HG02571 (cell line): Measurements from ENCODE around the gene ADGRG2.

Experiments
- ATAC-seq: cut with Tn5 transposase; IDR thresholded peaks from one replicate; pipeline ENCODE4 v1.9.1; 2021; ENCODE audit warnings: mild to moderate bottlenecking, moderate library complexity; ENCODE audit not compliant: unreplicated experiment

ADGRG2 gene, protein sequence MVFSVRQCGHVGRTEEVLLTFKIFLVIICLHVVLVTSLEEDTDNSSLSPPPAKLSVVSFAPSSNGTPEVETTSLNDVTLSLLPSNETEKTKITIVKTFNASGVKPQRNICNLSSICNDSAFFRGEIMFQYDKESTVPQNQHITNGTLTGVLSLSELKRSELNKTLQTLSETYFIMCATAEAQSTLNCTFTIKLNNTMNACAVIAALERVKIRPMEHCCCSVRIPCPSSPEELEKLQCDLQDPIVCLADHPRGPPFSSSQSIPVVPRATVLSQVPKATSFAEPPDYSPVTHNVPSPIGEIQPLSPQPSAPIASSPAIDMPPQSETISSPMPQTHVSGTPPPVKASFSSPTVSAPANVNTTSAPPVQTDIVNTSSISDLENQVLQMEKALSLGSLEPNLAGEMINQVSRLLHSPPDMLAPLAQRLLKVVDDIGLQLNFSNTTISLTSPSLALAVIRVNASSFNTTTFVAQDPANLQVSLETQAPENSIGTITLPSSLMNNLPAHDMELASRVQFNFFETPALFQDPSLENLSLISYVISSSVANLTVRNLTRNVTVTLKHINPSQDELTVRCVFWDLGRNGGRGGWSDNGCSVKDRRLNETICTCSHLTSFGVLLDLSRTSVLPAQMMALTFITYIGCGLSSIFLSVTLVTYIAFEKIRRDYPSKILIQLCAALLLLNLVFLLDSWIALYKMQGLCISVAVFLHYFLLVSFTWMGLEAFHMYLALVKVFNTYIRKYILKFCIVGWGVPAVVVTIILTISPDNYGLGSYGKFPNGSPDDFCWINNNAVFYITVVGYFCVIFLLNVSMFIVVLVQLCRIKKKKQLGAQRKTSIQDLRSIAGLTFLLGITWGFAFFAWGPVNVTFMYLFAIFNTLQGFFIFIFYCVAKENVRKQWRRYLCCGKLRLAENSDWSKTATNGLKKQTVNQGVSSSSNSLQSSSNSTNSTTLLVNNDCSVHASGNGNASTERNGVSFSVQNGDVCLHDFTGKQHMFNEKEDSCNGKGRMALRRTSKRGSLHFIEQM

DNA sequence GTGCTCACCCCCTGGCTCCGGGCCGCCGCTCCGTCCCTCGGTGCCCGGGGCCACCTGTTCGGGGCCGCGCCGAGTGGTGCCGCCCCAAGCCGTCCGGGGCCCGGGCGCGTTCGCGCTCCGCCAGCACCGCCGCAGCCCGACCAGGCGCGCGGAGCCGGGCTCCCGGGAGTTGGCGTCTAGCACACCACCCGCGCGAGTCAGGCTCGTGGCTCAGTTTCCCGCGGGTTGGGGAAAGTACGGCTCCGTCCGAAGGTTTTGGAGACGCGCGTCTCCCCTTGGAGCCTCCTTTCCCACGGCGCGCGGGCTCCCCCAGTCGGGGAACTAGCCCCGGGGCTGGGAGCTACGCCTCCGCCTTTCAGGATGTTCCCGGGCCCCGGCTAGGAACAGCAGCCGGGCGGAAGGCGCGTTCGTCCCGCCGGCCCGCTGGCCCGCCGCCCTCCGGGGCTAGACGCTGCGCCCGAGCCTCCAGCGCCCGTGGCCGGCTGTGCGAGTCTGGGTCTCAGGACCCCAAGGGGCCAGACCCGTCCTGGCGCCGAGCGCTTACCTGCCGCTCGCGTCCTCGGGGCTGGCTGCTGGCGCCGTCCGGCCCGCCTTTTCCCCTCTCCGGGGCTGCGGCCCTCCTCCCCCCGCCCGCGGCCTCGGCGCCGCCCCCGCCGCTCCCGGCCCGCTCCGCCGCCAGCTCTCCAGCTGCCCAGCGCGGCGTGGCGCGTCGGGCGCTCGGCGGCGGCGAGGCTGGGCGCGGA lies at the start of gene ADGRG2:
ADGRG2 (minus strand) TSS at position 571 of the 743 bp plus-strand sequence. CDS start 53,634 bp downstream, outside the sequence.
- ATAC-seq = no peak

DNA sequence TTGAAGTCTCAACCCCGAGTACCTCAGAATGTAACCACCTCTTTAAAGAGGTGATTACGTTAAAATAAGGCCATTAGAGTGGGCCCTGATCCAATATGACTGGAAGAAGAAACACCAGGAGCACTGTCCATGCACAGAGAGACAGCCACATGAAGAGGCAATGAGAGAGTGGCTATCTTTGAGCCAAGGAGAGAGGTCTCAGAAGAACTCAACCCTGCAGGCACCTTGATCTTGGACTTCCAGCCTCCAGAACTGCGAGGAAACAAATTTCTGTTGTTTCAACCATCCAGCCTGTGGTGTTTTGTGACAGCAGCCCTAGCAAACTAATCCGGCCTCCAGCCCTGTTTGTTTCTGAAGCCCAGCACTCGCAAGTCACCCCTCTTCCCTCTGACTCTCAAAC lies 46.3 kb upstream of the ADGRG2 start:
- no peak for ATAC-seq

DNA sequence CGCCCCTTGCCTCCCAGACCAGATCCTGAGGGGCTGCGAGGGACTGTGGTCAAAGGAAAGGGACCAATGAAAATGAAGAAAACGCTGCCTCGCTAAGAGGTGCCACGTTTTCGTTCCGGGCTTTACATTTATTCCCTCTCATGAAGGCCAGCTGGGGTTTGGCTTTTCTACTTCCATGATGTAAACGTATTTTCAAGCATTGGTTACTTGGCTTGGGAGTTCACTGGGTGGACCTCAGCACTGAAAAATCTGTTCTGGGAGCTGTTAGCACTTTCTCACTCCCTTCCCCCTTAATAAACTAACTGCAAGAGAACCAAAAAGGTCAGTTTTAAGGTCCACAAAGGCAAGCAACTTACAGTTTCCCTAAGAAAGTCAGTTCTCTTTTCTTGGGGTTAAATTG lies 40.6 kb upstream of the ADGRG2 start:
- no peak for ATAC-seq

DNA sequence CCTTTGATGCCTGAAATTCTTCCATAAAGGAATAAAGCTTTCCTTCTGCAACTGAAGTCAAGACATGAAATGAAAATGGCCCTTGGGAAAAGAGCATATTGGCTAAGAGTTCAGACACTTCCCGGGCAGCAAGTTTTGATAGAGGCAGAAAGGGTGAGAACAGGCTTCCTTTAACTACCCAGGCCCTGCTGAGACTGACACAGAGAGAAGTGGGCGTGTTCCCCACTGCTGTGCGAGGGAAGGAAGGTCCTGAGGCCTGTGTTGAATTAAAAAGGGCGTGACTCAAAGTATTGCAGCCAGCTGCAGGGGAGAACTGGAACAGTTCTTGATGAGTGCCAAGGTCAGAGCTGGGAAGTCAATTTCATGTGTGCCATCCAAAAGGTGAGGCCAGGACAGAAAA lies 33.9 kb upstream of the ADGRG2 start:
- no peak for ATAC-seq

DNA sequence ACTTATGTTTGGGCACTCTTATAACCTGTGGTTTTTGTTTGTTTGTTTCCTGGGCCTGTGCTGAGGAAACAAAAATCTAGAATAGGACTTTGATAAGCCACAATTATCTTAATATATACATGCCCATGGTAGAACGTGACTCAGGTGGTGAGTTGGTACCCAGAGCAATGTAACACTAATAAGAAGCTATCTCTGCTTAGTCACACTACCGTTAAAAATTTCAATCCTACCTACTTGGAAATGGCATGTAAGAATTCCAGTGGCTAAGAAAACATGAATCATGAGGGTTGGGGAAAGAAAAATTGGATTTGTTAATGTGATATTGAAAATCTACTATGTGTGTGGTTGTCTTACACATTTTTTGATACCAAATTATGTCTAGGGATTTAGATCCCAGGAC lies 30.5 kb upstream of the ADGRG2 start:
- no peak for ATAC-seq

DNA sequence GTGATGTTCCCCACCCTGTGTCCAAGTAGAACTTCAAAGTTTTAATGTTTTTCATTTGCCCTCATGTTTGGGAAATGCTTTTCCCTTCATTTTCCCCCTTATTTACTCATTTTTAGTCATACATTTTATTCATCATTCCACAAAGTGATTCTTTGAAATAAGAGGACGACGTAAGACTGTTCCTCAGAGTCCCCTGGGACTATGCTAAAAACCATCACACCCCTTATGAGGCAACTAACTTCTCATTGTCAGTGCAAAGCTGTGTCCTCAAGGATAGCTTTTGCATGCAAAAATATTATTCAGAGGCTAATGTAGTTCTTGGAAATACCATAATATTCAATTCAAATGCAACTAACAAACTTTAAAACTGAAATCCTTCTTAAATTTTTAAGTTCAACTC lies 14.8 kb upstream of the ADGRG2 start:
- no peak for ATAC-seq

DNA sequence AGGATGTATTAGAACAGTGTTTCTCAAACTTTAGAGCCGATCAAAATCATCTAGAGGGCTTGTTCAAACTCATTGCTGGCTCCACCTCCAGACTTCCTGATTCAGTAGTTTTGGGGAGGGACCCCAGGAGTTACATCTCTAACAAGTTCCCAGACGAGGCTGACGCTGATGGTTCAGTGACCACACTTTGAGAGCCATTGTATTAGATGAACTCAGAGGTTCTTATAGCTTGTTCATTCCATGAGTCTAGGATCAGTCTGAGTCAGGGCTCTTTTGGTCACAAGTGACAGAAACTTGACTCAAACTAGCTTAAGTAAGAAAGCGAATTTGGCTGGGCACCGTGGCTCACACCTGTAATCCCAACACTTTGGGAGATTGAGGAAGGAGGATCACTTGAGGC lies 11.5 kb upstream of the ADGRG2 start:
- no peak for ATAC-seq

DNA sequence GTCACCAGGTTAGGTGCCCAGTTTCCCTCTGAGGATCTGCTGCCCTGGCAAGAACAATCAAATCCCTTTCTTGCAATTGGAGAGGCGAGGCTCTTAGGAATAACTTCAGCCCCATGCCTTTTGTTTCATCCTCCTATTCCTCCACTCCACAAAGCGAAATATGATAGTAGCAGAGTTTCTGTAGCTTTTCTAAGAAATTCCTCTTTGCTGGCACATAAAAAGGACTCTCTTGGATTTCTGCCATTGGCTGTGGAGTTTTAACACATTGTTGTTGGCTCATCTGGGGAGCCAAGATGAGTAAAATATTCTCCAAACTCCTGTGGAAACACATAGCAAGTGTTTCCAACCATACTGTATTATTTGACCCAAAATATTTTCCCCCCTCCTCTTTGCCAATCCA lies 11.0 kb upstream of the ADGRG2 start:
- no peak for ATAC-seq

DNA sequence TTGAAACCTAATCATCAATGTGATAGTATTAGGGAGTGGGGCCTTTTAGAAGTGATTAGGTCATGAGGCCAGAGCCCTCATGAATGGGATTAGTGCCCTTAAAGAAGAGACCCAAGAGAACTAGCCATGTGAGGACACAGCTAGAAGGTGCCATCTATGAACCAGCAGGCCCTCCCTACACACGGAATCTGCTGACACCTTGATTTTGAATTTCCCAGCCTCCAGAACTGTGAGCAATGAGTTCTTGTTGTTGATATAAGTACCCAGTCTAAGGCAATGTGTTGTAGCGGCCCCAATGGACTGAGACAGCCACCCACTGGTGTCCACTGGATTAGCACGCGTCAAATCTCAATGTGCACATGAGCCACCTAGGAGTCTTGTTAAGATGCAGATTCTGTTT lies 8.4 kb upstream of the ADGRG2 start:
- no peak for ATAC-seq

DNA sequence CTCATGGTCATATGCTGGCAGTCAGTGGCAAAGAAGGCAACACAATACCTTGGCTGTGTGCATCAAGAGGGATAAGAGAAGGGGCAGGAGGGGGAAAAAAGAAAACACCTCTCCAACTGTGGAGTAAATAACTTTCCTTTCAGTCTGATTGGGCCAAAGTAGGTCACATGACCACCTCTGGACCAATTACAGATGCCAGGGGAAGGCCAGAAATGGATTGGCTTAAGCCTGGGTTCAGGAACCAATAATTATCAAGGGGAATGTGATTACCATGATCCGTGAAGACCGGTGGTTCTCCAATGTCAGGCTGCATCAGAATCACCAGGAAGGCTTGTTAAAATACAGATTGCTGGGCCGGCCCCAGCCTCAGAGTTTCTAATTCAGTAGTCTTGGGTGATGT lies 7.4 kb upstream of the ADGRG2 start:
- ATAC-seq = no peak

DNA sequence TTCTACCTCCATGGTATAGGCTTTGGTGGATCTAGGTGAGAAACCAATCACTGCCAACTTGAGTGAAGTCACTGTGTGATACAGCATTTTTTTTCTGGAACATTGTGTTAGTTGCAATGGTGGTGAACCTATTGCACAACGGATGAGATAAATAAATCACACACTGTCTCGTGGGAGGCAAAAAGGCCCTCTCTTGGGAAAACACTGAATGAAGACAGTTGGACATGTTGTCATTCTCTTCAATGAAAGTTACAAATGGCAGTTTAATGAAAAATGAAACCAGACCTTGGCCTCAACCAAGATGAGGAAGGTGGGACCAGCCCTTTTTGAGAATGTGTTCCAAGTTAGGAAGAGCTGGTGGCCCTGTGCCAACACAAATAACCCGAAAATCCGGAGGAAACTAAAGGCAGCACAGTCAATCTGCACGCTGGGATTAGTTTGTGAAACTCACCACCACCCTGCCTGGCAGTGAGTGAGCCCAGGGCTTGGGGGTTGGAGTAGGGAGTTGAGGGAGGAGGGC lies 5.4 kb upstream of the ADGRG2 start:
- no peak for ATAC-seq

DNA sequence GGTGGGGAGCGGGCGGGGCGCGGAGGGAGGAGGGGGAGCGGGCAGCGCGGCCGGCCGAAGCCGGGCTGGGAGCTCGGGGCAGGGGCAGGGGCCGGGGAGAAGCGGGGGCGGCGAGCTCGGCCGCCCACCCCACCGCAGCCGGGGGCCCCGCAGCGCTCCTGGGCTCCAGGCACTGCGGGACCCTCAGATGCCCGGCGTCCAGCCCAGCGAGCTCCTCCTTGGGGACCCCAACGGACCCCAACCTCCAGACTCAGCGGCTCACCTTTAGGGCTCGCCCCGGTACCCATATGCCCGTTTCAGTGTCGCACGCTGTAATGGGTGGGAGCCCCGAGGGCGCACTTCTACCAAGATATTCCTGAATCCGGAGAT lies 357 bp upstream of the ADGRG2 start:
- no peak for ATAC-seq

DNA sequence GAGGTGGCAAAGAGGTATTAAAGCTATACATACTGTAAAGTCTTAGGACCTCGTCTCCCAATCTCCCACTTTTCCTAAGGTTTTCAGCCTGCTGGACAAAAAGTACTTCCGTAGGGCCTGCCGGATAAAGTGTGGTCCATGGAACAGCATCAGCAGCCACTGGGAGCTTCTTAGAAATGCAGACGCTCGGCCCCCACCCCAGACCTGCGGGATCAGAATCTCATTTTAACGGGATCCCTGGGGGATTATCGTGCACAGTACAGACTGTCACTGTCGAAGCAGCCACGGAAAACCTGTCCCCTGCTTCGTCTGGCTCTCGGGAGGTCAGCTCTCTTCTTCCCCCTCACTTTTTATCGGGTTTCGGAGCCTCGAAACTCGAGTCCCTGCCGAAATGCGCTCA lies 802 bp downstream of the ADGRG2 start:
- ATAC-seq = no peak

DNA sequence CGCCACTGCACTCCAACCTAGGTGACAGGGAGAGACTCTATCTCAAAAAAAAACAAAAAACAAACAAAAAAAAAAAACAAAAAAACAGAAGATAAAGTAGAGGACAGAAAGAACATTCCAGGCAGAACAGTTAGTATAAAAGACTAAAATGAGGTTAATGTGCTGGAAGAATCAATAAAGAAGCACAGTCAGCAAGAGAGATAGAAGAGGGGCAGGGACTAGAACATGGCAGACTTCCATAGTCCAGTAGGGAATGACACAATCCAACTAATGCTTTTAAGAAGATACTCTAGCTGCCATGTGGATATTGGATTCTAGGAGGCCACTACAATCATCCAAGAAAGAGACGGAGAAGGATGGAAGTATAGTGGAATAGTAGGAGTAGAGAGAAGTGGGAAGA lies 11.6 kb downstream of the ADGRG2 start:
- no peak for ATAC-seq

DNA sequence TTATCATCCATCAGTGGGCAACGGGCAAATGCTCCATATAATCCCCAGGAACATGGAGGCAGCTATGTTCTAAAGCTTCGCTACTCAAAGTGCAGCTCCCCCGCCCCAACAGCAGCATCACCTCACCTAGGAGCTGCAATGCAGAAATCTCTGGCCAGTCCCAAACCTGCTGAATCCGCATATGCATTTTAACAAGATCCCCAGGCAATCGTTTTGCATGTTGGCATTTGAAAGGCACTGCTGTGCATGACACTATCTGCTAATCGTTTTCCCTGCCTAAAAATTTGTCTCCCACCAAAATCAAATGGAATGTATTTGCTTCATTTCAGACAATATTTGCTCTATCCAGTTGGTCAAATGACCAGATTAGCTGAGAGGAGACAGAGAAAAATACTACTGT lies 15.2 kb downstream of the ADGRG2 start:
- ATAC-seq = no peak

DNA sequence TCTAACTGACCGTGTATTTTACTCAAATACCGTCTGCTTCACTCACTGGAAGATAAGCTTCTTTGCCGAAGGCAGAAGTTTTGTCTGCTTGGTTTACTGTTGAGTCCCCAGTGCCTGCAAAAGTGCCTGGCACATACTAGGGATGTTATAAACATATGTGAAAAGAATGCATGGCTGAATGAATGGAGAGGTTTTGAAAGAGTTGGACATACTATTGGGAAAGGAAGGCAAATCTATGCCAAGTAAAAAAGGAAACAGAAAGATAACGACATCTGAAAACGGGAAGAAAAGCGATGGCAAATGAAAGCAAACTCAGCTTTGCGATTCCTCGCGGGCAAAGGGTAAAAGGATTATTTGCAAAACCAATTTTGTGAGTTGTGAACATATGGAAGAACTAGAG lies 21.7 kb downstream of the ADGRG2 start:
- no peak for ATAC-seq

DNA sequence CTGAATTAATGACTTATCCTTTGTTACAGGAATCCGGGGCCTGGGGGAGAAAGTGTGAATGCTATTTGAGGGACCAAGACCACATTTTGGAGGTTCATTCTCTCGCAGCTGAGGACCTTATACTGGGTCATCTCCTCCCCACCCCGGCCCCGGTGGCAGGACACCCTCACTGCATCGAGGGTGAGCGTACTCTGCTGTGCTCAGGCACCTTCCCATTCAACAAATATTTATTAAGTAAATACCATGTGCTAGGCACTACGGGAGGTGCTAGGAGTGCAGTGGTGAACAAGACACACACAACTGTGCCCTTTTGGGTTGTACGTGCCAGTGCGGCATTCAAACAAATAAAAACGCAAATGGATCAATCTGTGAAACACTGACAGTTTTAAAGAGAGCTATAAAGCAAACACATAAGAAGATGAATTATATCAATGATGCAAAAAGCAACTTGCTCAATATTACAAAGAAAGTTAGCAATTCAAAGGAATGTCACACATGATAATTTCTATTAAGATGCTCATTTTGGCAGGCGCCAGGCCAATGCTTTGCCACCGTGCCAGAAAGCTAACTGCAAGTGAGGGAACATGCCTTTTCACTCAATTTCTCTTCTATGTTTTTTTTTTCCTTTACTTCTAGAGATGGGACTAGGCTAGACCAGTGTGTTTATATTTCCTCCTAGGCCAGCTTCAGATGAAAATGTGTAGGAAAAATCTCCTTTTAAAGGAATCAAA lies 24.6 kb downstream of the ADGRG2 start:
- ATAC-seq = no peak

DNA sequence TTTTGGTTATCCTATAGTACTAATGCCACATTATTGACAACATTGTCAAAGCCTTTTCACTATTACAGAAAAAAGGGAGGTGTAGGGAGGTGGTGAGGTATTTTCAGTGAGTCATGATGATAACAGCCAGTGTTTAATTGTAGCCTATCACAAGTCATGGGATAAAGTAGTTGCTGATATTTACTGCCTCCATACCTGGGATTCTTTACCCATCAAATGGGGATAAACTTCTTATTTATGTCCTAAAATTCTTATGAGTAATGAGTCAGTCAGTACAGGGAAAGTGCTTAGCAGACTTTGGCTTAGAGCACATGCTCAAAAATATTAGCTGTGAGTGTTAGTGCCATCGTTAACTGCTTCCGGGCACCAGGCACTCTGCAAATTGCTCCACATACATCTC lies 25.7 kb downstream of the ADGRG2 start:
- no peak for ATAC-seq

DNA sequence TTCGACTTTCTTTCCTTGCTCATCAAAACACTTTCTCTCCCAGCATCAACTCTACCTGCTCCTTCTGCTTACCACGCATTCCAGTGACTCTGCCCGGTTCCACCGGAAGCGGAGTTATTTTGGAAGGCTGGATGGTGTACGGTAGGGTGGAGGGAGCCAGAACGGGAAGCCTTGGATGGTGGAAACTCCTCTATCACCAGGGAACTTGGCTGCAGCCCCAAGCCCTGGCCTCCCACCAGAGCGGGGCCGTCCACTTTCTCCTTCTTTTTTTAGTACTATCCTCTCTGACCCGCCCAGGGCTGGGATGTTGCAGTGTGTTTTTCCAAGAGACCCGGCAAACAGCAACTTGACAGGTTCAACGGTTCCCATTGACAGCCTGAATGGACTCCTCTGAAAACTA lies 27.6 kb downstream of the ADGRG2 start:
- ATAC-seq = no peak

DNA sequence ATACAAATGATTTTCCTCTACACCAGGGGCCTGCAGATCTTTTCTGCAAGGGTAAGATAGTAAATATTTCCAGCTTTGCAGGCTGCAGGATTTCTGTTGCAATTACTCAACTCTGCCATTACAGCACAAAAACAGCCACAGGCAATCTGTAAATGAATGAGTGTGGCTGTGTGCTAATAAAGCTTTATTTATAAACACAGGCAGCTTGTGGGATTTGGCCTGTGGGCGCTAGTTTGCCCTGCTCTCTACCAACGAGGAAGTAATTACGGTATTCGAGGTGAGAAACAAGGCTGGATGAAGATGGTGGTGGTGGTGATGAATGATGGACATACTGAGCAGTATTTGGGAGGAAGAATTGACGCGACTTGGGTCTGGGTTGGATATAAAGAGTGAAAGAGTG lies 30.7 kb downstream of the ADGRG2 start:
- ATAC-seq = no peak
